NB4 (cell line): ENCODE measurements around the gene B3GALNT2.
"Not testable (repeated sequence)": the region's sequence is repeated elsewhere in the genome, so short reads cannot be mapped to it uniquely, and the experiment has no call there.

ENCODE experiments used
- DNase-seq: peaks from one replicate; pipeline ENCODE4 v3.0.0; 2010; ENCODE audit warnings: low read depth
- H3K4me3 ChIP-seq: one replicate; pipeline ENCODE4 v1.5.1; 2011; ENCODE audit warnings: mild to moderate bottlenecking, low read depth, low read length, moderate library complexity
- CTCF ChIP-seq: IDR thresholded peaks from one replicate; pipeline ENCODE4 v1.5.1; 2012; ENCODE audit warnings: low read depth, low read length
- MAX ChIP-seq: IDR thresholded peaks from 2 replicates; pipeline ENCODE4 v1.6.1; 2011; ENCODE audit warnings: low read depth, low read length
- MYC ChIP-seq: IDR thresholded peaks from 2 replicates; pipeline ENCODE4 v1.6.1; 2011; ENCODE audit warnings: low read depth, low read length
- POLR2A ChIP-seq: IDR thresholded peaks from 2 replicates; pipeline ENCODE4 v1.6.1; 2011; ENCODE audit warnings: mild to moderate bottlenecking; ENCODE audit not compliant: insufficient read length; ENCODE audit errors: extremely low read depth

Gene B3GALNT2

GRCh38 chr1:235470741-235471439, 33.4 kb downstream of the B3GALNT2 start:
- H3K4me3 ChIP-seq, result no peak overlapping the region
- no peak for TF ChIP-seq CTCF
- TF ChIP-seq MYC, result no peak
- TF ChIP-seq POLR2A, result no peak
- TF ChIP-seq MAX, result no peak
- no peak for DNase-seq

GRCh38 chr1:235469897-235470296, 34.4 kb downstream of the B3GALNT2 start:
- H3K4me3 ChIP-seq, DNase-seq: not testable (repeated sequence)

GRCh38 chr1:235468970-235469369, 35.3 kb downstream of the B3GALNT2 start:
- H3K4me3 ChIP-seq, result no peak overlapping the region
- no peak for TF ChIP-seq POLR2A
- TF ChIP-seq MYC, result no peak
- TF ChIP-seq CTCF, result no peak
- TF ChIP-seq MAX, result no peak
- DNase-seq, result no peak

- no peak for DNase-seq
- no peak overlapping the region for H3K4me3 ChIP-seq
- TF ChIP-seq MAX (no peak), MYC (no peak), POLR2A (no peak), CTCF (no peak)
These were observed 36.2 kb downstream of the B3GALNT2 start for GRCh38 chr1:235468004-235468403.

GRCh38 chr1:235465066-235465465, 39.2 kb downstream of the B3GALNT2 start:
- DNase-seq, result no peak
- no peak overlapping the region for H3K4me3 ChIP-seq
- TF ChIP-seq MYC (no peak), CTCF (no peak), POLR2A (no peak)

GRCh38 chr1:235462832-235463231, 41.4 kb downstream of the B3GALNT2 start:
- not testable (repeated sequence) for H3K4me3 ChIP-seq, DNase-seq

GRCh38 chr1:235461954-235462353, 42.3 kb downstream of the B3GALNT2 start:
- DNase-seq, result no peak
- no peak for TF ChIP-seq CTCF
- no peak for TF ChIP-seq POLR2A
- TF ChIP-seq MAX, result no peak
- no peak overlapping the region for H3K4me3 ChIP-seq
